ENCODE data around the gene DEAF1.

Gene DEAF1

DNA sequence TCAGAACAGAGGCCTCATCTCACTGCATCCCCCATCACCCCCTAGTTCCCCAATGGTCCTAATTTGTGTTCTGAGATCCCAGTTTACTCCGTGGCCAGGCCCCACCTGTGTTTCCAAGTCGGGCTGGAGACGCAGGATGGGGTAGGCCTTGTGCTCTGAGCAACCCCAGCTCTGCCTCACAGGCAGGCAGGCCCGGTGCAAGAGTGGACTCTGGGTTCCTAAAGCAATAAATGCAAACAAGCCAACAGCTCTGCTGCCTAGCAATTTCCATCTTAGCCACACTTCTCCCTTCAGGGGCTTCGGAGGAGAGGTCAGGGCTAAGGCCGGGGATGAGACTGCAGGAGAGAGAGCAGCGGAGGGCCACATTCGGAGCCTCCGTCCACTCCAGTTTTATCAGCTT, 8.5 kb upstream of the DEAF1 start:
- no peak for DNase-seq
- in situ Hi-C loops (cut with MboI; ENCODE audit: low pct_unique_long_range_greater_than_20kb, low sequenced_read_pairs), result no loop called here

DNA sequence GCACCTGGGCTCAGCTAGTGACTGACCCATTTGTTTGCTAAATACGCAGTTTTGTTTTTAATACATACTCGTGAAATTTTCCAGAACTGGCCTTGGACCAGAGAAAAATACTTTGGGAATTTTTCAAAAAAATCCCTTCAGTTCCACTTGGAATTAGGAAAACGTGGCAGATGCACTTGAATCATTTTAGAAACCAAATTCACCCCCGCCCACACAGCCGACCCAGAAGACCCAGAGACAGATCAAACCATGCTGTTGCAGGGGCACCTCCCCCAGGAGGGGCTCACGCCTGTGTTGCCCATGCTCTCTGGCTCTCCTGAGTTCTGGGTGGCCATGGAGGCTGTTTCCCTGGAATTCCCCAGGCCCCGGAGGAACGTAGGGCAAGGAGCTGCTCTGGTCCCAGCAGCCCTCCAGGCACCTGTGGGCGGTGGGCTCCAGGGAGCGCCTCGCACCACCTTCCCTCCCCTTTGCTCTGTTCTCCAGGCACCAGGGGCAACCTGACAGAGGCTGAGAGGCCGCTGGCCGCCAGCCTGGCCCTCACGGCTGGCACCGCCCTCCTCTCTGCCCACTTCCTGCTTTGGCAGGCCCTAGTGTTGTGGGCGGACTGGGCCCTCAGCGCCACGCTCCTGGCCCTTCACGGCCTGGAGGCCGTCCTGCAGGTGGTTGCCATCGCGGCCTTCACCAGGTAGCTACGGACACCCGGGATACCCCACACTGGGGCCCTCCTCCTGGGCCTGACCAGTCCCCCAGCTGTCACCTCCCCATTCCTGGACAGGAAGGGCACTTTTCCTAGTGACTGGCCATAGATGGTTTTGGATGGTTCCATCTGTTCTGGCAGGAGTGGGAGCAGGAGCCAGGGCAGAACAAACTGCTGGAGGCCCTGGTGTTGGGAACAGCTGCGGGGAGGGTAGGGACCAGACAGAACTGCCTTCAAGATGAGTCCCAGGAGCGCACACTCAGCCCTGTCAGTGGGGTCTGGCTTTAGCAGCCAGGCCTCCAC, 7.7 kb upstream of the DEAF1 start:
- in situ Hi-C loops (cut with MboI; ENCODE audit: low pct_unique_long_range_greater_than_20kb, low sequenced_read_pairs), result no loop called here
- DNase-seq, result no peak

DNA sequence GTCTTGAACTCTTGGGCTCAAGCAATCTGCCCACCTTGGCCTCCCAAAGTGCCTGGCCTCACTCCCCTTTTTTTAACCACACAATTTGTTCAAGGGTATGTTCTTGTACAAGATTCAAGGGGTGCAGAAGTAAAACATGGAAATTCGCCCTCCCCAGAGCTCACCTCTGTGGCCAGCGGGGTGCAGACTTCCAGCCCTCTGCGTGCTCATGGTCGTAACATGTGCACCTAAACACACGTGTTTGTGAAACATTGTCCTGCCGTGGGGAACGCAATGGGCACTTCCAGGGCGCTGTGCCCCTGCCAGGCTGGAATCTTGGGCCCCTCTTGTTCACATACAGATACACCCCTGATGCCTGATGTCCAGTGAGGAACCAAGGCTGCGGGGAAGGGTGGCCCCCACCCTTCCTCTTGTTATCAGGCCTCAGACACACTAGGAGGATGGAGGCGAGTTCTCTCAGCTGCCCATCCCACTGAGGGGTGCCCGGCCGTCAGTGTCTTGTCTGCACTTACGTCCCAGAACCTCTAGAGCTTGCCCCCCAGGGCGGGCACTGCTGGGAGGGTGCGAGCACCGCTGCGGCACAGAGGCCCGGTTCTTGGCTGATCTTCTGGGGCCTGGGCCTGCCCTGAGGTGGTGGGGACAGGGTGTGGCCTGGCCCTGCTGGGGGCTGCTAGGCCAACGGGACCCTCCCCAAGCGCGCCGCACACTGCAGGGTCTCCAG, 6.9 kb upstream of the DEAF1 start:
- in situ Hi-C loops (cut with MboI; ENCODE audit: low pct_unique_long_range_greater_than_20kb, low sequenced_read_pairs), result no loop called here
- DNase-seq, result no peak

DNA sequence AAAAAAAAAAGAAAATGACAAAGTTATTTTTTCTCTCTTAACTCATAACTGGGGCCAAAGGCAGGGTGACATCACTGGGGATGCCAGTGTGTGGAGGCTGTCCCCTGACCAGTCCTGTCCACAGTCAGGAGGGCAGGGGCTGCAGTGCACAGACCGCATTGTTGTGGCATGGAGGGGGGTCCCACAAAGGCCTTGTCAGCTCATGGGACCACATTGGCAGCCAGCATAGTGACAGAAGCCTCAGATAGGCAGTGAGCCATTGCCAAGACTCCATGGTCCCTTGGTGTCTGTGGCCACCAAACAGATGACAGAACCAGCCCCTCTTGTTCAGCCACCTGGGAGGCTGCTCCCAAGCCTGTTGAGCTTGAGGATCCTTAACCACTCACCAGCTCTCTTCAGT, 4.7 kb upstream of the DEAF1 start:
- no peak for DNase-seq
- in situ Hi-C loops (cut with MboI; ENCODE audit: low pct_unique_long_range_greater_than_20kb, low sequenced_read_pairs), result loop anchor here (10.0 kb wide), 1 partner anchor 55 kb away; no protein-coding TSS in a partner anchor

DNA sequence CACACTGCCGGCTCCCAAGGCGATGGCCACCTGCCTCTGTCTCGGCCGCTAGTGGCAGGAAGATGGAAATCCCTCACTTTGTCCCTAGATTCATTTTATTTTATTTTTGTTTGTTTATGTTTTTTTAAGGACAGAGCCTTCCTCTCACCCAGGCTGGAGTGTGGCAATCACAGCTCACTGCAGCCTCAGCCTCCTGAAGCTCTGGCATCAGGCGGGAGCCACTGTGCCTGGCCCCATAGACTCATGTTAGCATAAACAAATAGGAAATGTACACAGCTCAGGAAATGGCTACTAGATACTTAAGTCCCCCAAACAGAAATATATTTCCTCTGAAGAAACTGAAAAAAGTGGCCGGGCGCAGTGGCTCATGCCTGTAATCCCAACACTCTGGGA, 4.1 kb upstream of the DEAF1 start:
- in situ Hi-C loops (cut with MboI; ENCODE audit: low pct_unique_long_range_greater_than_20kb, low sequenced_read_pairs), result loop anchor here (10.0 kb wide), 1 partner anchor 56 kb away; no protein-coding TSS in a partner anchor
- no peak for DNase-seq

DNA sequence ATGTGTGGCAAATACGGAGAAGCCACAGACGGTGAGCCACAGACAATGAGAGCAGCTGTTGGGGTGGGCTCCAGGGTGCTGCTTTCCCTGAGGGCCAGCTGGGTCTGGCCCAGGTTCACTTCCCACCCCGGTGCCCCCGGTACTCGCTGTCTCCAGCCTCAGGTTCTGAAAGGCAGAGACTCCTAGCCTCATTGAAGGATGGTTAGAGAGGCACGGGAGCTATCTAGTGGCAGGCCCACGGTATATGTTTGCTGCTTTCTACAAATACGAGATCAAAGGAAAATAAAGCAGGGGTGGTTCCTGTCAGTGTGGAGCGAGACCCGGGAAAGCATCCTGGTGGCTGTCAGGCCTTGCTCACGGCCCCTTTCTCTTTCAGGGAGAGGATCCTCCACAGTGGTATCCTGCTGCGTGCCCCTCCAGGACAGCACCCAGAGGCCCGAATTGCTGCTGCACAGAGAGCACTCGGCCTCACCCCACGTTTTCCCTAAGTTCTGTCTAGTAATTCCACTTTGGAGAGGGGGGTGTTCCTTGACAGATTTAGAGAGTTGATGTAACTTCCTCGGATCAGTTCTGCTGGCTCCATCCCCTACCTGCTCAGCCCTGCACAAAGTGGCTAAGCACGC, 3.6 kb upstream of the DEAF1 start:
- in situ Hi-C loops (cut with MboI; ENCODE audit: low pct_unique_long_range_greater_than_20kb, low sequenced_read_pairs), result loop anchor here (10.0 kb wide), 1 partner anchor 56 kb away; no protein-coding TSS in a partner anchor

DNA sequence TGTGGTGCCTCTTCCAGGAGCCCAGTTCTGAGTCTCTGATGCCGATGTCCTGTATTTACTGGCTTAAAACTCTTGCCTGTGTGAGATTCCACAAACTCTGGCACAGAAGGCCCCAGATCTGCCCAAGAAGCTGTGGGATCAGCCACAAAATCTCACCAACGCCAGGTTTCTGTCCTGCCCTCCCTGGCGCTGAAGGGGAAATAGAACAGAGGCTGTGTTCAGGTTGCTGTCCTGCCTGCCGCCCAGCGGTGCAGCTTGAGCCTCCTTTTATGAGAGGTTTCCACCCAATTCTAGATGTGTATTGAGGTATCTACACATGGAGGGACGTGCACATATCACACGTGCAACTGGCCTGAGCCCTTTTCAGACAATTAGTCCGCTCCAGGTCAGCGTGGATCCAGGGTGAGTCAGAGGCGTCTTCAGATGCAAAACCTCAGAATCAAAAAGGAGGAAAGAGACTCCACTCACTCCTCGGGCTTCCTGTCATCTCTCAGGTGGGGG, 2.8 kb upstream of the DEAF1 start:
- in situ Hi-C loops (cut with MboI; ENCODE audit: low pct_unique_long_range_greater_than_20kb, low sequenced_read_pairs), result loop anchor here (10.0 kb wide), 1 partner anchor 57 kb away; no protein-coding TSS in a partner anchor

More for the DNA sequence above, 3.6 kb upstream of the DEAF1 start:
- DNase-seq, result no peak

DNA sequence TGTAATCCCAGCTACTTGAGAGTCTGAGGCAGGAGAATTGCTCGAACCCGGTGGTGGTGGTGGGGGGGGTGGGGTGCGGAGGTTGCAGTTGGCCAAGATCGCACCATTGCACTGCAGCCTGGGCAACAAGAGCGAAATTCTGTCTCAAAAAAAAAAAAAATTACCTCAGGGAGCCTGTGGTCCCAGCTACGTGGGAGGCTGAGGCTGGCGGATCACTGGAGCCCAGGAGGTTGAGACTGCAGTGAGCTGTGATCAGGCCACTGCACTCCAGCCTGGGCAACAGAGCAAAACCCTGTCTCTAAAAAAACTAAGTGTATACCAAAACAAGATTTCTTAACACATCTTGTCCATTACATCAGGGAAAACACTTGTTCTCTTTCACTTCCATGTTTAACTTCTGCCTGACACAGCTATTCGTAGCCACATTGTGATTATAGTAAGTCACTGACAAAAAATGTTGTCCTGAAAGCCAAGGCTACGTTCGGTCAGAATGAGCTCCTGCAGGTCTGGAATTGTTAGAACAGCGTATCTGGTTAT, 2.0 kb upstream of the DEAF1 start:
- DNase-seq, result no peak

More for the DNA sequence above, 2.8 kb upstream of the DEAF1 start:
- DNase-seq, result no peak

DNA sequence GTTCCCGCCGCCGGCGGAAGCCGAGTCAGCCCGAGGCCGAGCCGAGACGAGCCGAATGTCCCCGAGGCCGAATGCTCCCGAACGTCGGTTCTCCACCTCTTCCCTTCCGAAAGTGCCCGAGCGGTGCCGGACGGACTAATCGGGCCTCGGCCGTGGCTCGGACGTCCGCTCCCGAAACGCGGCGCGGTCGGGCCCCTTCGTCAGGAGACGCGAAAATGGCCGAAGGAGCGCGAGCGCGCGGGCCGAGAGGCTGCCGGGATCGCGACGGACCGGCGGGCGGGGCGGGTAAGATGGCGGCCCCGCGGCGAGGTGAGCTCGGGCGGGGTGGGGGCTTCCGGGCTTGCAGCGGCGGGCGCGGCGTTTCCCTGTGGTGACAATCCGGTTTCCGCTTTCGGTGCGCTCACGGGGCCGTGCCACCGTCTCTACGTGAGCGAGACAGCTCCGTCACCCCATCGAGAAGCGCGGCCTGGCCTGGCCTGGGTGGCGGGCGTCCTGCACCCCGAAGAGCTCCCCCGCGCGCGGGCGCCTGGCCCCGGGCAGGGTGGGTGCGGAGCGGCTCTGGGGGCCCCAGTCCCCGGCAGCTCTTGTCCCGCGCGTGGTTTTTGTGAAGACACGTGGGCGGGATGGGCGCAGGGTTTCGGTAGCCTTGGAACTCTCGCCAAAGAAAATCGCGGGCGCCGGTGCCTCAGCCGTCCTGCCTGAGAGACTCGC, 671 bp upstream of the DEAF1 start, which contains the start of gene TMEM80:
TMEM80 (plus strand) TSS at position 279 of the 711 bp plus-strand sequence; CDS start at position 291, 12 bp downstream.
- in situ Hi-C loops (cut with MboI; ENCODE audit: low pct_unique_long_range_greater_than_20kb, low sequenced_read_pairs), result loop anchor here (10.0 kb wide), 1 partner anchor 59 kb away; no protein-coding TSS in a partner anchor

More for the DNA sequence above, 2.0 kb upstream of the DEAF1 start:
- in situ Hi-C loops (cut with MboI; ENCODE audit: low pct_unique_long_range_greater_than_20kb, low sequenced_read_pairs), result loop anchor here (10.0 kb wide), 1 partner anchor 58 kb away; no protein-coding TSS in a partner anchor

DNA sequence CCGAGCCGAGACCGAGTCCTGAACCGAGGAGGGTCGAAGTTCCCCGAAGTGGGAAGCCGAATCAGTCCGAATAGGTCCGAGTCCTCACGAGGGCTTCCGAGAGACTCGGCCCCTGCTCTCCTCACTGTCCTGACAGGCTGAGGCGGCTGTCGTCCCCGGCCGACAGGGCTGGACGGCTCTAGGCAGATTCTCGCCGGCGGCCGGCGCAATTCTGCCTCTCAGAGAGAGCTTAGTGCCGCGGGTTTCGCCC, 191 bp upstream of the DEAF1 start:
- in situ Hi-C loops (cut with MboI; ENCODE audit: low pct_unique_long_range_greater_than_20kb, low sequenced_read_pairs), result loop anchor here (10.0 kb wide), 1 partner anchor 60 kb away; no protein-coding TSS in a partner anchor
- DNase-seq, result no peak

More for the DNA sequence above, 671 bp upstream of the DEAF1 start, which contains the start of gene TMEM80:
- DNase-seq, result peak; percentile 97

DNA sequence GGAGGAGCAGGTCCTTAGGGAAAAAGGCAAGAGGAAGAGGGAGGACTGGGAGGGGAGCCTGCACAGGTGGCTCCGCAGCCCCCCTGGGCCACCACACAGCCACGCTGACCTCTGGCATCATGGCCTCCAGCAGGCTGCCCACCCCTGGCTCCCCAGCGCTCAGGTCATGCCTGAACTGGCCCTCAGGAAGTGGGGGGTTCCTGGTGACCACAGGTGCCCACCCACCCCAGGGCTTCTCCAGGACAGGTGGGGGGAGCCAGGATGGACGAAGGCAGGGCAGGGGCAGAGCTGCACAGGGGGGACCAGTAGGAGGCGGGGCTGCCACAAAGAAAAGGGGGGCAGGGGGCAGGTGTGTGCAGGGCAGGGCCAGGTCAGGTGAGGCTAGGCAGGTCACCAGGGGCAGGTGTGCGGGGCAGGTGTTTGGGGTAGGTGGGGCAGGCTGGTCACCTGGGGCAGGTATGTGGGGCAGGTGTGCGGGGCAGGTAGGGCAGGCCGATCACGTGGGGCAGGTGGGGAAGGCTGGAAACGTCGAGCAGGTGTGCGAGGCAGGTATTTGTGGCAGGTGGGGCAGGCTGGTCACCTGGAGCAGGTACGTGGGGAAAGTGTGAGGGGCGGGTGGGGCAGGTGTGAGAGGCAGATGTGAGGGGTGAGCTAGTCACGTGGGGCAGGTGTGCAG, 997 bp downstream of the DEAF1 start:
- in situ Hi-C loops (cut with MboI; ENCODE audit: low pct_unique_long_range_greater_than_20kb, low sequenced_read_pairs), result loop anchor here (10.0 kb wide), 1 partner anchor 61 kb away; no protein-coding TSS in a partner anchor

DNA sequence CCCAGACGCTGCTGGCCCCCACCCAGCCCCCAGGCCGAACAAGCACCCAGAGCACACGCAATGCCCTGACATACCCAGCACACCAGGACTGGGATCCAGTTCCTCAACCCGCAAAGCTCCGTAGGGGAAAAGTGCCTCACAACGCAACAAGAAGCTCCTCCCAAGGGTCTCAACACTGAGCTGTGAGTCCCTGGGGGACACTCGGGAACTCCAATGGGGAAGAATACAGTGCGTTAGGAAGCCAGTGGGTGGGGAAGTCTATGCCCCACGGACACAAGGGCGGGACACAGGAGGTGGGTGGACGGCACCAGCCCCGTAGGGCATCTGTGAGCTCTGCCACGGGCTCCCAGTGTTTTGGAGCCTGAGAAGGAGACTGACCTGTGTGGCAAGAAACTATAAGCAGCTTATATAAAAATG, 1.6 kb downstream of the DEAF1 start:
- in situ Hi-C loops (cut with MboI; ENCODE audit: low pct_unique_long_range_greater_than_20kb, low sequenced_read_pairs), result loop anchor here (10.0 kb wide), 1 partner anchor 61 kb away; no protein-coding TSS in a partner anchor
- peak; percentile 41 for DNase-seq

More for the DNA sequence above, 997 bp downstream of the DEAF1 start:
- DNase-seq, result no peak

DNA sequence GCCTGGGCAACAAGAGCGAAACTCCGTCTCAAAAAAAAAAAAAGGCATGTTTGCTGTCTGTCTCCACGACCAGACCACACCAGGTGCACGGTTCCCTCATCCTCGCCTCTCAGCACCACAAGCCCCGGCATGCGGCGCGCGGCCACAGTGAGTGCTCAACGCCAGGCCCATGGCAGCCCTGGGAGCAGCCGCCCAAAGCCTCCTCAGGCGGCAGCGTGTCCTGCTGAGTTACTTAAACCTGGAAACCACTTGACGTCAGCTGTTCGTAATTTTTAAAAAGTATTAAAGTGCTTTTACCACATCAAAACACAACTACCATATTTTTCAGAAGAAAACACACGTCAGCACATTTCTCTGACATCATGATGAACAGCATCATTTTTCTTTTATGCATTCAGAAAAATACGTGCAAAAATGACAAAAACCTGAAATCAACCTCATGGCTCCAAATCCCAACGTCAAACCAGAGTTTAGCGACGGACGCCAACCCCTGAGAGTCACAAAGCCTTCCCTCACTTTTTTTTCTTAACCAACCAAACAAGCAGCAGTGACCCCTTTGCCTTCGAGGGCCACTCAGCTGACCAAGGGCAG, 2.1 kb downstream of the DEAF1 start:
- DNase-seq, result no peak
- in situ Hi-C loops (cut with MboI; ENCODE audit: low pct_unique_long_range_greater_than_20kb, low sequenced_read_pairs), result loop anchor here (10.0 kb wide), 1 partner anchor 62 kb away; no protein-coding TSS in a partner anchor

DNA sequence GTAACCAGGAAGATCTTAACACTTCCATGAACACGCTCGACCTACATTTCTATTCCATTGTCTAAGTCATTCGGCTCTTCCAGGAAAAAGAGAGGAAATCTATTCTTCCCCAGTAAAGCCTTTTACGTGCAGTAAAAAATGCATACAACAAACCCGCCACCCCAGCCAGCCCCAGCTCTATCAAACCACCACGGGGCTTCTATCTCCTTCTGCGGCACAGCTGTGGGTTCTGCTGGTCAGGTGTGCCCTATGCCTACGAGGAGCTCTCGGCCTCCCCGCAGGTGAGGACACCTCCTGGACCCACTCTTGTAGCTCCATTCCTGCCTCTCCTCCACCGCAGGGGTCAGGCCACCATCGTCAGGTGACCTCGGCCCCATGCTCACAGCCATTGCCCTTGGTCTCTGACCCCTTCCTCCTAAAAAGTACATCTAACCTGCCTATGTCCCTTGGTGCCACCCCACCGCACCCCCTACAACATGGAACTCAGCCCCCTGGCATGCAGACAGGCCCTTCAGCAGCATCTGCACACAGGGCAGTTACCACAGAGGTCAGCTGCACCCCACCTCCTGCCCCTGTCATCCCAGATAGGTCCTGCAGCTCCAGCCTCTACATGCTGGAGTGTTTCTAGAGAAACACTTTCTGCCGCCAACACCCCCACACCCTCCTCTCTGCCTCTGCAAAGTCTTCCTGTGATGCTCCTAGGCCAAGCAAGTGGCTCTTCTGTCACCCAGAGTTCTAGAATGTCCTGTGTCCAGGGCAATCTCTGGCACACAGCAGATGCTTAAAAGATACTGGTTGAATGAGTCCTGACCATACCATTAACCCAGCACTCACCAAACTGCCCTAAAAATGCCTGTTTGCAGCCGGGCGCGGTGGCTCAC, 3.1 kb downstream of the DEAF1 start:
- DNase-seq, result no peak
- in situ Hi-C loops (cut with MboI; ENCODE audit: low pct_unique_long_range_greater_than_20kb, low sequenced_read_pairs), result loop anchor here (10.0 kb wide), 1 partner anchor 63 kb away; no protein-coding TSS in a partner anchor

DNA sequence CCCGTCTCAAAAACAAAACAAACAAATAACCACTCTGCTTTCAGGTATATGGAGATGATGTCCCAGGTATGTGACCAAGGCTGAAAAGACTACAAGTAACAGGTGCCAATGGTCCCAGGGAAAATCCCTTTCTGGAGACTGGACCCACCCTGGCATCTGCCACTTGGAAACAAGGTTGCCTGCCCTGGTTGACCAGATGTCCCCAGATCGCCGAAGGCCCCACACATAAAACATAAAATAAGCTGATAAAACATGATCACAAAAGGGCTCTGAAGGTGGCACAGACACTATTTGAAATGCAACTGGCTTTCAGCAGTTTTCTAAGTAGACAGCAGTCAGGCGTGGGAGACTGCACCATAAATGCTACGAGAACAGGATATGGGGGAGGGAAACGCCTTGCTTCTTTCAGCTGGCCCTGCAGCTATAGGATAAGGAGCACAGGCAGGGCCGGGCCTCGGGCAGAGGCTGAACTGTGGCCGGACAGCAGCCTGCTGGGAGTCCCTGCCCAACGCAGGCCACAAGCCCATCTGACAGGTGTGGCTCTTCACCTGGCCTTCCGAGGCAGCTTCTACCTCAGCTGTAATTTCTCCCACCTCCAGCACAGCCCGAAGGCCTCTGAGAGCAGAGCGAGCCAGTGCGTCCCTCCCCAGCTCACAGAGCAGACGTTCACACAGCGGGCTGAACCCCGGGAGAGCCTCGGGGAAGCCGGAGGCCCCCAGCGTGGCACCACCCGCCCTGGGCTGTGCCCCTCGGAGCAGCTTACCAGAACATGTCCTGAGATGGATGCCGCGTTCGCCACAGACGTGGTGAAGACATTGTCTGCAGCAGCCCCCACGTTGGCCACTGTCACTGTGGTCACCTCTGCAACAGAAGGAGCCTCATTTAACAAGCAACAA, 4.0 kb downstream of the DEAF1 start:
- peak; percentile 43 for DNase-seq
- in situ Hi-C loops (cut with MboI; ENCODE audit: low pct_unique_long_range_greater_than_20kb, low sequenced_read_pairs), result loop anchor here (10.0 kb wide), 1 partner anchor 64 kb away; no protein-coding TSS in a partner anchor

All from KBM-7 (cell line).